GM10847 (cell line): ENCODE results near the gene TMPRSS6.

Source experiments
- POLR2A ChIP-seq: IDR thresholded peaks from 2 replicates; pipeline ENCODE4 v1.6.1; 2011; ENCODE audit not compliant: insufficient read length; ENCODE audit errors: extremely low read depth

The TMPRSS6 gene

DNA sequence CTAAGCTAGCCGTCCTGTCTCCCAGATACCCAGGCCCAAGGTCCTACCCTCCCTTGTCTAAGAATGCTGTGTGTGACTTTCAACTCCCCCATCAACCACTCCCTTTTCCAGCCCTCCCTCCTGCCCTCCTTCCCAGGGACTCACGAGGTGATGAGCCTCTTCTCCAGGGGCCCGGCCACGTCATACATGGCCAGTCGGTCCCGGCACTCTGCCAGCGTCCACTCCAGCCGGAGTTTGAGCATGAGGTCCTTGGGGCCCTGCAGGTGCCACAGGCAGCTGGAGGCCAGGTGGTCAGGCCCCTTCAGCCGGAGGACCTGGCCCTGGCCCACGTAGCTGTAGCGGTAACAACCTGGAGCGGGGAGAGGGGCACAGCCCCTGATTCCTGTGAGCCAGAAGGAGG is 20.1 kb downstream of the TMPRSS6 start:
- TF ChIP-seq POLR2A, result no peak

DNA sequence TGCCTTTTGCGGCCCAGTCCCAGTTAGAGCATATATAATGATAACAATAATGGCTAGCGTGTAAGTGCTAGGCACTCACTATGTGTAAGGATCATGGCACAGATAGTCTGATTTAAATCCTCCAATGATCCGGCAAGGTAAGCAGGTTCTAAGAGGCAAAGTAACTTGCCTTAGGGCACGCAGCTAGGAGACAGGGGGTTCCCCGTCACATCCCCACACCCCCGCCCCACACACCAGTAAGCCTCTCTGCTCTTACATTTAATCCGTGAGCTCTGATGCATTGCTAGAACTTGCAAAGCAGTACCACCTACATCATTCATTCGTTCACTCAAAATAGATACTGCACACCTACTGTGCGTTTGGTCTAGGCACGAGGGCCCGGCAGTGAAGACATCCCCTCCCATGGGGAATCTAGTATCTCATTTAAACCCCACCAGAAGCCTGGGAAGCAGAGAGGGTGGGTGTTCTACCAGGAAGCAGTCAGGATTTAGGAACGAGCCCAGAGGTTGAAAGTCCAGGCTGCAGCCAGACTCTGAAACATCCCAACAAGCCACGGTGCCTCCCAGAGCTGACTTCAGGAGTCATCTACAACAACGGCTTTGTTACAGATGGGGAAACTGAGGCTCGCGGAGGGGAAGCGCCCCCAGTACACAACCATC is 20.6 kb downstream of the TMPRSS6 start:
- no peak for TF ChIP-seq POLR2A

DNA sequence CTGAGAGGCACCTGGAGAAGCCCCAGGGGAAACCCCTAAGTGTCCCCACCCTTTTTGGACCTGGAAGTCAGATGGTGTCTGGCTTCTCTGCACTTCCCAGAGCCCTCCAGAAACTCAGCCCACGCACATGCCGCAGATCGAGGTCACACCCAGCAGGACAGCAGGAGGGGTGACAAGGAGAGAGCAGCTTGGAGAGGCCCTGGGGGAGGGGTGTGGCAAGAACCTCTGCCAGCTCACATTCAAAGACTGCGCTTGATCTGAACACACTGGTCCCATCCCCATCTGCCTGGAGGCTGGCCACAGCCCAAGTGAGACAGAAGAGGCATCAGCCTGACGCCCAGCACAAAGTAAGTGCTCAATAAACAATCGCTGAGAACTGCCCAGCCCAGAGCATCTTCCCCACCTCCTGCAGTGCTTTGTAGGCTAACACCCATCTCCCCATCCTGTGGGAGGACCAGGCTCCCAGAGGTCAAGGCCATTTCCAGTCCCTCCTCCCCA is 21.4 kb downstream of the TMPRSS6 start:
- no peak for TF ChIP-seq POLR2A

DNA sequence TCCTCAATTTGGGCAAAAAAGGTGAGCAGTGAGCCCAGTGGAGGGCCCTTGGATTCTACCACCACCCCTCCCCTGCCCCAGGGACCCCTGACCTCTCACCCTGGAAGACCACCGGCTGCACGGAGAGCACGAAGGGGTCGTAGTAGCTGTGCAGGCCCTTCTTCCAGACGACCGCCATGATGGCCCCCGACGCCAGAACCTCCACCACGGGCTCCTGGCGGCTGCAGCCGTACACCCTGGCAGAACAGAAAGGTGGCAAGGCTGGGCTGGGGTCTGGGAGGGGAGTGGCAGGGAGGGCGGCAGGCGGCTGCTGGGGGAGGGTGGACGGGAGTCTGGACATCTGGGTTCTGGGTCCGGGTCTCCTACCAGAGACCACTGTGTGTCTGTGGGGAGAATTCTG is 23.3 kb downstream of the TMPRSS6 start:
- no peak for TF ChIP-seq POLR2A

DNA sequence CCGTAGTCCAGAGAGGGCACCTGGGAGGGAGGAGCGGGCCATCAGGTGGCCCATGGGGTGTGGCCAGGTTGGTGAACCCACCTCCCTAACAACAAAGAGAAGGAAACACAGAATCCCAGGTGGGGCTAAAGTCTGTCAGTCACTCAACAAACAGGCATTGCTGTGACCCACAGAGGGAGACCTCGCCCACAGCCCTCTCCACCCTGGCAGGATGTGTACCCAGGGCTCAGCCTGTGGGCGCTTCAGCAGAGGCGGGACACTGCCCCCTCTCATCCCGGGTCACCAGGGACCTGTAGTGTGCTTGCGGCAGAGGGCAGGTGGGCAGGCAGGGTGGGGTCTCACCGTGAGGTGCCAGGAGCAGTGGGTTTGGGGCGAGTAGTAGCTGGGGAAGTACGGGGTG is 25.1 kb downstream of the TMPRSS6 start:
- TF ChIP-seq POLR2A, result no peak

DNA sequence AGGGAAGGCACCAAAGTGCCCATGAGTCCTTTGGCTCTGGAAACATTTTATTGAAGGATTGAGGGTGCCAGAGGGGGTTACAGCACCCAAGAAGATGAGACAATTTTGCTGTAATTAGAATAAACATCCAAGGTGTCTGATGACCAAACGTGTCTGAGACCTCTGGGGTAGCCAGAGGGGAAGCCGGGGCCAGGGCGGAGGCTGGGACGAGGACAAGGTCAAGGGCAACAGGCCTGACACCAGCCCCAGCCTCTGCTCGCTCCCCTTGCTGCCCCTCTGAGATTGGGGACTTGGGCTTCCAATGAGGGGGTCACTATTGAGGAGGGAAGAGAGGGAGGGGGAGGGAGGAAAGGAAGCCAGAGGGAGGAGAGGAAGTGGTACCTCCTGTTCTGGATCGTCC is 25.6 kb downstream of the TMPRSS6 start:
- TF ChIP-seq POLR2A, result no peak

DNA sequence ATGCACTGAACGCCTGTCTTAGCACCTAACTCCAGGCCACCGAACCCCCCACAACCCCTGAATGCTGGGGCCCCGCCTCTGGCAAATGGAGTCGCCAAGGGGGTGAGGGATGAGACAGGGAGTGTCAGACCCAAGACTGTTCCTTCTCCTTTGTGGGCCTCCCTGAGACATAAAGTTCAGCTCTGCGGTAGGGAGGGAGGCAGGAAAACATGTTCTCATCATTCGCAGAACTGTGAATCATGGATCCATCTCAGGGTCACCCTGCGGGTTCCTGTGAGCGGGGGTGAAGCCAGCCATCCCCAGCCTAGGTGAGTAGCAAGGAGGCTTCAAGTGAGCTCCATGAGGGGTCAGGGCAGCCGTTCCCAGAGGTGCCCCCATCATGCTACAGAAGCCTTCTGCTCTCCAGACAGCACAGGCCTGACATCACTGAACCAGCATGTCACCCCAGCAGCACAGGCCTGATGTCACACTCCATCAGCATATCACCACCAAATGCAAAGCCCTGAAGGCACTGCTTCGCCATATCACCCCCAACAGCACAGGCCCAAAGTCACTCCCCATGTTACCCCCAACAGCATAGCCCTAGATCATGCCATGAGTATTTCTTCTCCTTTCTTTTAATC is 27.2 kb downstream of the TMPRSS6 start:
- no peak for TF ChIP-seq POLR2A

DNA sequence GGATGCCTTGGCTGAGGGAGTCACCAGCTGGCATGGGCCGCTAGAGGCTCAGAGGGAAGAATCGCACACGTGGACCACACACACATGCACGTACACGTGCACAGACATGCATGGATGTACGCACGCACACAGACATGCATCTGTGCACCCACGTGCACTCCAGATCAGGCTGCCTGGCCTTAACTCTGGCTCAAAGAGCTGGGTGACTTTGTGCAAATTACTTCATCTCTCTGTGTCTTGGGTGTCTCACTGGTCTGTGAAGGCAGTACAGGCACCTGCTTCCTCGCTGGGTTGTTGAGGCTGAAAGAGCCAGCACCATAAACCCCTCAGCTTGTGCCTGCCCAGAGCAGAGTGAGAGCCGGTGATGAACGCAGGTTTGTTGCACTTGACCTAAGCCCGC is 28.7 kb downstream of the TMPRSS6 start:
- TF ChIP-seq POLR2A, result no peak

DNA sequence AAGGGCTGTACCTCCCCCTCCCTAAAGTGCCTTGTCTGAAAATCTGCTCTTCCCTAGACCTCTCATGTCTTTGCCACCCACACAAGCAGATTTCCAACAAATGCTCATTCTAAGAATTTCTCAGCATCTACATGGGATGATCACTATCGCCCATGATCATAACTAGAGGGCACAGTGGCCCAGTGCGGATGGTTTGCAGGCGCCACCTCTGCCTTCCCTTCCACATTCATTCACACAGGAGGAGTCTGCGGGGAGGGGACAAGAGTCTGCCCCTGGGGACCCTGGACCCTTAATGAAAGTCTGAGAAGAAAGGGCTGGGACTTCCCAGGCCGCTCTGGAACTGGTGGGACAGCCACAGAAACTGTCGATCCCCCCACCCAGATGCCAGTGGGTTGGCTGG is 29.1 kb downstream of the TMPRSS6 start:
- no peak for TF ChIP-seq POLR2A

DNA sequence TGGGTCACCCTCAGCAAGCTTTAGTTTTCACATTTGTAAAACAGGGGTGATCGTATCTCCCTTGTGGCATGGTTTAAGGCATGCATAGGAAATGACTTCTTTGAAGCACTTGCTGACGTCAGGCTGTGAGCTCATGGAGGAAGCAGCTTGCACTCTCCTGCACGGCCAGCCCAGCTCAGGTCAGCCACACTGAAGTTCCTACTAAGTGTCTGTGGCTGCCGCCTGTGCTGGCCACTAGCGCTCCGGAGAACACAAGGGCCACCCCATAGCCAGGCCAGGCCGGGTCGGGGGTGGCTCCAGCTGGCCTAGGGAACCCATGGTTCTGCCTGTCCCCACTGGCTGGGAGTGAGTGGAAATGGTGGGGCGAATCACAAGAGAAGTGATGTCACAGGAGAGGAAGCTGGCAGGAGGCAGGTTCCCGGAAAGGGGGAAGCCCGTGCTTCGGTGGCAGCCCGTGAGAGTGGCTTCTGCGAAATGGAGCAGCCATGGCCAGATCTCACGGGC is 29.8 kb downstream of the TMPRSS6 start:
- TF ChIP-seq POLR2A, result no peak

DNA sequence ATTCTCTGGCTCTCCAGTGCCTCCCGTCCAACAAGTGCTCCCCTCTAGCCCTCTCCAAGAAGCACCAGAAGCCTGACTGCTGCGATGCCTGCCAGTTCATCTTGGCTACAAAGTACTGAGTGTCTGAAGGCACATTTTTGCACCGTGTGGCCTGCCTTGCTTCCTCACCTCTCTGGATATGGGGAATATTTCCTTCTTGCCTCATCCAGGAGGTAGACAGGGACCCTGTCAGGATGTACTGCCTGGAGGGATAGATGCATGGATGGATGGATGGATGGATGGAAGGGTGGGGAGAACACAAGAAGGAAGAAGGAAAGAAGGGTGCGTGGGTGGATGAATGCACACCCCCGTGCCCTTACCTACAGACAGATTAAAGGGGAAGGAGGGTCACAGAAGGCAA is 30.4 kb downstream of the TMPRSS6 start:
- TF ChIP-seq POLR2A, result no peak

DNA sequence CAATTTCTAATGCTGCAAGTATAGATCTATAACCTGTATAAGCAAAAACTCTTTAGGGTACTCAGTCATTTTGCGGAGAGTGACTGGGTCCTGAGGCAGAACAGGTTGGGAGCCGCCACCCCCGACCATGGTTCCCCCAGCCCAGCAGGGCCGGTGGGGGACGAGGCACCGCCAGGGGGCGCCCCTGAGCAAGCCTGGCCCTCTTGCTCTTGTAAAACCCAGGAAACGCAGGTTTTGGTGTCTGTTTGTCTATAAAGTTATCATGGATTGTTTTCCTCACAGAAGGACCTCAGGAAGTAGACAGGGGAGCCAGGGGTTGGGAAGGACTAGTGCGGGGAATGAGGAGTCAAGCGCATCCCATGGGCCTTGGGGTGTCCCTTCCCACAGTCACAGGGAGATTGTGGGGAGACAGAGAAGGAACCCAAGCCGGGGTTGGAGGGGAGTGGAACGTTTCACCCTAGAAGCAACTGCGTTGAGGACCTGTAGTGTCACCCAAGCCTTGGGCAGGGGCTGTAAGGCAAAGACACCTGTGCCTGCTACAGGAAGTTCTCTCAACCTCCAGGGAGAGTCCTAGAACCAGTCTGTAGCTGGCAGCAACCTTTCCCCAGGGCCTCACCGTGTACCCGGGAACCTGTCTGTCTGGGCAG is 31.6 kb downstream of the TMPRSS6 start:
- no peak for TF ChIP-seq POLR2A

DNA sequence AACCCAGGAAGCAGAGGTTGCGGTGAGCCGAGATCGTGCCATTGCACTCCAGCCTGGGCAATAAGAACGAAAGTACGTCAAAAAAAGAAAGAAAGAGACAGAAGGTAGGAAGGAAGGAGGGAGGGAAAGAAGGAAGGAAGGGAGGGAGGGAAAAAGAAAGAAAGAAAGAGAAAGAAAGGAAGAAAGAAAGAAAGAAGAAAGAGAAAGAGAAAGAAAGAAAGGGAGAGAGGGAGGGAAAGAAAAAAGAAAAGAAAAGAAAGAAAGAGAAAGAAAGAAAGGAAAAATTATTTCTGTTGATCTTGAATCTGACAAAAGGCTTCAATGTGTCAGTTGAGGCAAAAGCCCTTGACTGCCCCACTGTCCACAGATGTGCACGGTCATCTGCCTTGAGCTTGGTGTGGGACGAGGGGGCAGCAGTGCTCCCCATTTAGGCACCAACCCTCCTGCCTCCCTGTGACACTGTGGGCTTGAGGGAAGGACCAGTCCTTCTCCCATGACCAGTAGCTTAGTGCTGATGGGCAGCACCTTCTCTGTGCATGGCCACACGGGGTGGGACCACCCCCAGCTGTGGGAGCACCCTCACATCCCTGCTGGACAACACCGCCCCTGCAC is 33.6 kb downstream of the TMPRSS6 start:
- no peak for TF ChIP-seq POLR2A

DNA sequence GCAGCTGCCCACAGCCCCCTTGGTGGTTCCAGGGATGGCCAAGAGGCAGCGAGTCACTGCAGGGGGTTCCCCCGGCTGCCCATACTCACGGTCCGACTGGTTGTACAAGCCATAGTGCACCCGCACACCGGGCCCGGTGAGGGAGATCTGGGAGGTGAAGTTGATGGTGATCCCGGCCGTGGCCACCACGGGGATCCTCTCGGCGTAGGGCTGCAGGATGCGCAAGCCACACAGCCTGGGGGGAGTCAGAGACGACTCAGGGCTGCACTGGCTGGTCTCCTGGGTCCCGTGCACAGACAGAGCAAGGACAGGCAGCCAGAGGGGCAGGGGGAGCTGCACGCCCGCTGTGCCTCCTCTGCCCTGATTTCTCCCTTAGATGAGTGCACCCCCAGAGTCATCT is 34.5 kb downstream of the TMPRSS6 start:
- no peak for TF ChIP-seq POLR2A

DNA sequence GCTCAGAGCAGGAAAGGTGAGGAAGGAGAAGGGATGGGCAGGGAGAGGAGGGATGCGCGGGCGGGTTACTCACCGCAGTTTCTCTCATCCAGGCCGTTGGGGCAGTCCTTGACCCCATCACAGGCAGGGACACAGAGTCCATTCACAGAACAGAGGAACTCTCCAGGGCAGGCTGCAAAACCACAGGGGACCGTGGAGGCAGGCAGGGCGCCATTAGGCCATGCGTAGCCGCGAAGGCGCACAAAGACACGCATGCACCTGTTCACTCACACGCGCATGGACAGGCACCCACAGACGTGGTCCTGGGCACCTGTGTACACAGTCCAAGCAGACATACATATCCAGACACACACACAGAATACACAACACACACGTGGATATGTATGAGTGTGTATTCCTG is 35.0 kb downstream of the TMPRSS6 start:
- TF ChIP-seq POLR2A, result no peak

DNA sequence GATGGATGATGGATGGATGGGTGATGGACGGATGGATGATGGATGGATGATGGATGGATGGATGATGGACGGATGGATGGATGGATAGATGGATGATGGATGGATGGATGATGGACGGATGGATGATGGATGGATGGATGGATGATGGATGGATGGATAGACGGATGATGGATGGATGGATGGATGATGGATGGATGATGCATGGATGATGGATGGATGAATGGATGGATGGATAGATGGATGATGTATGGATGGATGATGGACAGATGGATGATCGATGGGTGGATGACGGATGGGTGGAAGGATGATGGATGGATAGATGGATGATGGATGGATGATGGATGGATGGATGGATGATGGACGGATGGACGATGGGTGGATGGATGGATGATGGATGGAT is 36.8 kb downstream of the TMPRSS6 start:
- no peak for TF ChIP-seq POLR2A
